GM23248 (cell line): ENCODE measurements around the gene RIOK2.

Experiments
- EZH2 ChIP-seq: fragments of 200-600 bp; sonication (generic); IDR thresholded peaks from 2 replicates; pipeline ENCODE4 v1.6.1; 2018; ENCODE audit warnings: antibody characterized with exemption, mild to moderate bottlenecking; ENCODE audit not compliant: insufficient read depth, poor library complexity, severe bottlenecking
- EZH2phosphoT487 ChIP-seq: fragments of 200-600 bp; sonication (generic); IDR thresholded peaks from 2 replicates; pipeline ENCODE4 v1.6.1; 2018; ENCODE audit warnings: antibody characterized with exemption, moderate library complexity, mild to moderate bottlenecking, low read depth; ENCODE audit not compliant: insufficient read depth

DNA sequence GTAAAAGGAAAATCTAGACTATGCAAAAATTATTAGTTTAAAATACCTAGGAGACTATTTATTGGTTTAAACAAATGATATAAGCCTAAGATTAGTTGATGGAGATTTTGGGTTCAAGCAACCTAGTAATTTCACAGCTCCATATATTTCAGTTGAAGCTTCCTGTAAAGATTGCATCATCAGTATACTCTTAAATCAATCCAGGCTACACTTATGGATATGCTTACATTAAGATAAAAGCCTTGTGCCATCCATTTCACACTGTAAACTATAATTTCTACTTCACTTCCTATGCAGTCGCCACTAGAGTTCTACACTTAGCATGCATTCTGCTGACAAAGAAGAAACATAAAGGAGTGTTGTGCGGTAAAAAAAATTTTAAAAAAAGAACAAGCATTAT is 33.3 kb downstream of the RIOK2 start:
- TF ChIP-seq EZH2 (no peak), EZH2phosphoT487 (no peak)
